Hematopoietic multipotent progenitor cell treated with erythropoietin and hydrocortisone succinate and interleukin-3 and kit ligand, for 8 days (in vitro differentiated cells): ENCODE data around the gene ATP1B4.

Source experiments
- DNase-seq: peaks from one replicate; pipeline ENCODE4 v3.0.0-alpha.2; 2015

Gene ATP1B4

GRCh38 chrX:120377715-120378114 lies 15.8 kb downstream of the ATP1B4 start:
- DNase-seq = no peak

GRCh38 chrX:120378570-120378969 lies 16.7 kb downstream of the ATP1B4 start:
- DNase-seq = no peak

- no peak for DNase-seq
These were observed 18.2 kb downstream of the ATP1B4 start for GRCh38 chrX:120379937-120380681.

DNA sequence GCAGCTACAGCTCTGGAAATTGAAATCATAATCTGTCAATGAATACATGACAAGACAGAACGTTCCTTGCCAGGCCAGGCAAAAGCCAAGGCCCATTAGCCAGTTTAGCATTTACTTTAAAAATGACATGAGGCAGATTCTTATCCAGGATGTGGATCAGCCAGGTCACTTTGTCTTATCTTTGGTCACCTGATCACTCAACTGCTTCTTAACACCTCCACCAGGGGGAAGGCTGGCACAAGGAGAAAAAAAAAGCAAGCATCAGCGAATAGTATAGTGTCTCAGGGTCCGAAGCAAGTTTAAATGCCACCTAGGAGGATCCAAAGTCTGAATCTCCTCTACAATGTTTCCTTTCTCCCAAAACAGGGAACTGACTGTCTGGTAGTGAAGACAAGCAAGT lies 18.8 kb downstream of the ATP1B4 start:
- peak; percentile 9 for DNase-seq

DNA sequence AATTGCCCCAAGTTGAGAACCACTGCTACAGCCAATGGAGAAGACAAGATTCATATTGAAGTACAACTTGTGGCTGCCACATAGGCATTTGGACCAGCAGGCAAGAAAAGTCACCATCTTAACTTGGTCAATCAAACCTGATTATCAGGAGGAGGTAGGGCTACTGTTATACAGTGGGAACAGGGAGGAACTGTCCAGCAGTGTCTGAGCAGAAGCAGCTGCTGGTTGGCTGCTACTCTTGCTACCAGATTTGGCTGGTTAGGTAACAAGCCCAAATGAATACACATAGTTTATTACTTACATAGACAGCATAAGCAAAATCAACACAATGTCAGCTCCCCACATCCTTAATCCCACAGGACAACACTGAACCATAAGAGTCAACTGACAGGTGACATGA lies 39.4 kb downstream of the ATP1B4 start:
- DNase-seq = no peak

- no peak for DNase-seq
These were observed 40.5 kb downstream of the ATP1B4 start for GRCh38 chrX:120402369-120402768.

- DNase-seq = no peak
These were observed 44.7 kb downstream of the ATP1B4 start for GRCh38 chrX:120406638-120407037.

- DNase-seq = no peak
These were observed 46.3 kb downstream of the ATP1B4 start for GRCh38 chrX:120408168-120408567.

- no peak for DNase-seq
These were observed 57.6 kb downstream of the ATP1B4 start for GRCh38 chrX:120419463-120419862.

DNA sequence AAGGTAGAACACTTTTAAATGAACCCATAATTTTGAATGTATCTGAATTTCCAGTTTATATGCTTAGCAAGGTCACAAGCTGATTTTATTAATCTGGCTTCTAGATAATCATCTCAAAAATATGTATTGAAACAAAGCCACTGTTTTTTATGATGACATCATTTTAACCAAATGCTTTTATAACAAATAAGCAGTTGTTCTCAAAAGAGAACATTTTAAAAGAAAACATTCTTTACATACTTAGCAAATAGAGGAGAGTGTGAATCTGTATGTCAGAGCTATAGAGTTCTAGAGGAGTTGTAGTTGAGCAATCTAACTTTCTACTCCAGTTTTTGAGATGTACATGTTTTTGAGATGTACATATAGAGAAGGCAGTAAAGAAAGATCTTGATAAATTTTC lies 64.7 kb downstream of the ATP1B4 start:
- DNase-seq = no peak

DNA sequence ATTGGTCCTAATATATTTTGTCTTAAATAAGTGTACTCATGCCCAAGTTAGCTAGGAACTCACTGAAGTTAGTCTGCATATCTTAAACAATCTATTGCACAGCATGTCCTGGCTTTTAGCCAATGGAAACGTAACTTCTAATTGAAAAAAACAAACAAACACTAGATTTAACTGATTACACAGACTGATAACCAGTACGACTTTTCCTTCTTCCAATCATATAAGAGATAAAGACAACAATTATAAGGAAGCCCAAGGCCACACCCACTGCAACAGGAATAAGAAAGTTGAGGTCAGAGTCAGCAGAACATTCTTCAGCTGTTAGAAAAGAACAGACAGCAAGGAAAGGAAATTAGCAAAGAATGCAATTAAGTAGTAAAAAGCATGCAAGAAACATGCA lies 66.4 kb downstream of the ATP1B4 start:
- DNase-seq = peak; percentile 2

- DNase-seq = no peak
These were observed 68.1 kb downstream of the ATP1B4 start for GRCh38 chrX:120429776-120430540.
